H1 (cell line): ENCODE results near the gene UFD1. TPM values are rescaled to one million over a fixed set of nuclear protein-coding genes. Genes with fewer than 3 reads are reported as not detected.

Experiments
- CTCF ChIA-PET: fragments of 300-600 bp; sonication (Branson Sonifier 250); formaldehyde crosslinking; loops from one replicate; lab custom pipeline; 2021; ENCODE audit not compliant: partially characterized antibody; lab: Charles Lee
- POLR2A ChIA-PET: fragments of 300-600 bp; sonication (Branson Sonifier 250); formaldehyde crosslinking; loops from one replicate; lab custom pipeline; 2021; ENCODE audit warnings: inconsistent platforms; ENCODE audit not compliant: partially characterized antibody; lab: Charles Lee
- DNase-seq, 2 experiments: peaks; one replicate each; pipeline versions ENCODE4 v3.0.0 to v3.0.0-alpha.2; 2010 to 2022; ENCODE audit warnings: low spot score in 2 of 2, low read depth in 1 of 2, mixed read lengths in 1 of 2
- FAIRE-seq: peaks from 2 replicates; lab custom pipeline; 2011; peaks lifted over from hg19 to GRCh38; lab: Jason Lieb, UNC
- H2AFZ ChIP-seq: 2 replicates; pipeline ENCODE4 v1.8.1; 2012; ENCODE audit warnings: low read length, inconsistent platforms
- H2AK5ac ChIP-seq: 2 replicates; pipeline ENCODE4 v1.6.1; 2013; ENCODE audit warnings: low read depth, low read length
- H2BK120ac ChIP-seq: replicated peaks from 2 replicates; pipeline ENCODE3; 2013; ENCODE audit warnings: low read depth, low read length, inconsistent platforms
- H2BK12ac ChIP-seq: 2 replicates; pipeline ENCODE4 v1.6.1; 2013; ENCODE audit warnings: low read depth, low read length
- H2BK15ac ChIP-seq: 2 replicates; pipeline ENCODE4 v1.6.1; 2013; ENCODE audit warnings: low read length
- H2BK20ac ChIP-seq: 2 replicates; pipeline ENCODE4 v1.6.1; 2013; ENCODE audit warnings: low read length
- H2BK5ac ChIP-seq: 2 replicates; pipeline ENCODE4 v1.6.1; 2013; ENCODE audit warnings: low read depth, low read length
- H3K14ac ChIP-seq: 2 replicates; pipeline ENCODE4 v1.6.1; 2013; ENCODE audit warnings: inconsistent platforms; ENCODE audit not compliant: insufficient read length
- H3K18ac ChIP-seq: 2 replicates; pipeline ENCODE4 v1.6.1; 2013; ENCODE audit warnings: low read length; ENCODE audit errors: extremely low read depth
- H3K23ac ChIP-seq: 2 replicates; pipeline ENCODE4 v1.6.1; 2013; ENCODE audit warnings: inconsistent platforms; ENCODE audit not compliant: insufficient read length
- H3K23me2 ChIP-seq: 2 replicates; pipeline ENCODE4 v1.6.1; 2013; ENCODE audit warnings: low read depth, low read length
- H3K27ac ChIP-seq: 2 replicates; pipeline ENCODE4 v1.6.1; 2011; ENCODE audit warnings: low read depth, low read length, inconsistent platforms
- H3K27me3 ChIP-seq, 4 experiments: replicated peaks in 1 of 4; 1 replicate in 1 of 4; 2 replicates in 3 of 4; pipeline versions ENCODE4 v1.6.1 to v1.8.1; 2011 to 2013; ENCODE audit warnings: low read length in 3 of 4, mild to moderate bottlenecking in 3 of 4, inconsistent platforms in 2 of 4, mixed read lengths in 2 of 4, moderate library complexity in 1 of 4; ENCODE audit not compliant: control insufficient read depth in 3 of 4, insufficient read depth in 3 of 4; ENCODE audit errors: extremely low read depth in 1 of 4
- H3K36me3 ChIP-seq, 4 experiments: 2 replicates each; pipeline versions ENCODE4 v1.6.1 to v1.8.1; 2011 to 2013; ENCODE audit warnings: mild to moderate bottlenecking in 4 of 4, low read length in 3 of 4, moderate library complexity in 2 of 4, control low read depth in 1 of 4, inconsistent platforms in 1 of 4; ENCODE audit not compliant: insufficient read depth in 4 of 4, control insufficient read depth in 2 of 4
- H3K4ac ChIP-seq: replicated peaks from 2 replicates; pipeline ENCODE3; 2013; ENCODE audit warnings: low read length, low read depth, mixed read lengths, inconsistent platforms; ENCODE audit not compliant: insufficient read length
- H3K4me1 ChIP-seq, 4 experiments: replicated peaks in 1 of 4; 1 replicate in 1 of 4; 2 replicates in 3 of 4; pipeline versions ENCODE4 v1.6.1 to v1.8.1; 2011 to 2013; ENCODE audit warnings: low read length in 3 of 4, inconsistent platforms in 2 of 4, mixed read lengths in 1 of 4; ENCODE audit not compliant: insufficient read depth in 4 of 4, control insufficient read depth in 3 of 4
- H3K4me2 ChIP-seq, 2 experiments: 2 replicates each; pipeline versions ENCODE4 v1.6.1 to v1.8.1; 2011 to 2013; ENCODE audit warnings: low read depth in 2 of 2, low read length in 2 of 2, control low read depth in 1 of 2, inconsistent platforms in 1 of 2, mild to moderate bottlenecking in 1 of 2; ENCODE audit not compliant: insufficient read depth in 1 of 2
- H3K4me3 ChIP-seq, 4 experiments: fragments of 200-600, 300-600 bp in 1 of 4; sonication (generic), shearing (Covaris generic), sonication (Bioruptor Twin) in 1 of 4; 2 replicates each; pipeline versions ENCODE4 v1.5.1 to v1.8.1; 2011 to 2016; ENCODE audit warnings: low read length in 4 of 4, low read depth in 3 of 4, control low read depth in 2 of 4, inconsistent platforms in 2 of 4, mild to moderate bottlenecking in 2 of 4, mixed read lengths in 1 of 4, moderate library complexity in 1 of 4; ENCODE audit not compliant: insufficient read depth in 2 of 4; ENCODE audit errors: extremely low read depth in 1 of 4
- H3K56ac ChIP-seq: replicated peaks from 2 replicates; pipeline ENCODE3; 2013; ENCODE audit warnings: low read depth, mild to moderate bottlenecking, mixed read lengths, low read length, inconsistent platforms; ENCODE audit not compliant: insufficient read length
- H3K79me1 ChIP-seq: 2 replicates; pipeline ENCODE4 v1.6.1; 2013; ENCODE audit warnings: low read depth, low read length, control low read depth
- H3K79me2 ChIP-seq, 2 experiments: 2 replicates each; pipeline versions ENCODE4 v1.6.1 to v1.8.1; 2012 to 2013; ENCODE audit warnings: low read length in 2 of 2, mild to moderate bottlenecking in 2 of 2, inconsistent platforms in 1 of 2; ENCODE audit not compliant: insufficient read depth in 2 of 2, control insufficient read depth in 1 of 2
- H3K9ac ChIP-seq, 4 experiments: replicated peaks in 1 of 4; 1 replicate in 1 of 4; 2 replicates in 3 of 4; pipeline versions ENCODE4 v1.6.1 to v1.8.1; 2011 to 2013; ENCODE audit warnings: low read depth in 3 of 4, low read length in 3 of 4, control low read depth in 2 of 4, mild to moderate bottlenecking in 2 of 4, moderate library complexity in 2 of 4, inconsistent platforms in 1 of 4; ENCODE audit errors: extremely low read depth in 1 of 4
- H3K9me3 ChIP-seq, 2 experiments: 2 replicates each; pipeline versions ENCODE4 v1.6.1 to v1.8.1; 2012 to 2013; ENCODE audit warnings: mild to moderate bottlenecking in 2 of 2, moderate library complexity in 2 of 2, control low read depth in 1 of 2, inconsistent platforms in 1 of 2, low read depth in 1 of 2, low read length in 1 of 2, mixed read lengths in 1 of 2; ENCODE audit not compliant: insufficient read depth in 2 of 2
- H4K20me1 ChIP-seq, 2 experiments: replicated peaks in 1 of 2; 2 replicates each; pipeline versions ENCODE3 to v1.8.1; 2011 to 2013; ENCODE audit warnings: inconsistent platforms in 2 of 2, low read length in 2 of 2, mild to moderate bottlenecking in 1 of 2; ENCODE audit not compliant: insufficient read depth in 2 of 2, control insufficient read depth in 1 of 2
- H4K5ac ChIP-seq: 2 replicates; pipeline ENCODE4 v1.6.1; 2013; ENCODE audit warnings: low read length, low read depth, mixed read lengths, inconsistent platforms; ENCODE audit not compliant: insufficient read length
- H4K8ac ChIP-seq: 2 replicates; pipeline ENCODE4 v1.8.0; 2013; ENCODE audit warnings: mild to moderate bottlenecking, moderate library complexity, low read length, inconsistent platforms; ENCODE audit not compliant: insufficient read depth; ENCODE audit errors: extremely low read depth
- H4K91ac ChIP-seq: replicated peaks from 2 replicates; pipeline ENCODE3; 2013; ENCODE audit warnings: low read length, mixed read lengths, inconsistent platforms; ENCODE audit not compliant: insufficient read length
- ASH2L ChIP-seq: fragments of 200-600, 300-600 bp; sonication (generic); IDR thresholded peaks from one replicate; pipeline ENCODE4 v1.7.1; 2017; ENCODE audit warnings: low read length
- CEBPB ChIP-seq: IDR thresholded peaks from 2 replicates; pipeline ENCODE4 v1.6.1; 2012; ENCODE audit warnings: low read depth, low read length
- CTBP2 ChIP-seq: IDR thresholded peaks from 2 replicates; pipeline ENCODE4 v1.7.0; 2011; ENCODE audit warnings: borderline replicate concordance, mild to moderate bottlenecking, moderate library complexity, mixed read lengths, low read length; ENCODE audit not compliant: insufficient read depth, insufficient read length
- EZH2 ChIP-seq: fragments of 200-600 bp; sonication (generic); IDR thresholded peaks from 2 replicates; pipeline ENCODE4 v1.7.1; 2012; ENCODE audit warnings: low read depth, mild to moderate bottlenecking, moderate library complexity, low read length, inconsistent platforms; ENCODE audit not compliant: severe bottlenecking
- NANOG ChIP-seq: IDR thresholded peaks from 2 replicates; pipeline ENCODE4 v1.6.1; 2011; ENCODE audit warnings: low read length, low read depth, mild to moderate bottlenecking, inconsistent platforms; ENCODE audit not compliant: insufficient read depth, poor library complexity, severe bottlenecking
- POLR2AphosphoS5 ChIP-seq: IDR thresholded peaks from 2 replicates; pipeline ENCODE4 v1.6.1; 2011; ENCODE audit warnings: low read depth, low read length
- RBBP5 ChIP-seq: IDR thresholded peaks from 2 replicates; pipeline ENCODE4 v1.7.1; 2012; ENCODE audit warnings: low read depth, mild to moderate bottlenecking, inconsistent platforms, low read length, moderate library complexity, borderline replicate concordance
- RNF2 ChIP-seq: fragments of 200-900, 300-1000 bp; sonication (generic); IDR thresholded peaks from 2 replicates; pipeline ENCODE4 v1.7.1; 2016; ENCODE audit warnings: borderline replicate concordance, low read depth, mild to moderate bottlenecking, antibody characterized with exemption, low read length; ENCODE audit not compliant: poor library complexity, severe bottlenecking; ENCODE audit errors: missing control alignments
- SAP30 ChIP-seq: fragments of 300-600 bp; sonication (generic); IDR thresholded peaks from 2 replicates; pipeline ENCODE4 v1.7.1; 2012; ENCODE audit warnings: low read length, moderate library complexity, mild to moderate bottlenecking, inconsistent platforms; ENCODE audit not compliant: insufficient read depth, insufficient replicate concordance
- SIN3A ChIP-seq, 2 experiments: IDR thresholded peaks in 1 of 2; conservative IDR thresholded peaks in 1 of 2; 2 replicates each; pipeline ENCODE4 v1.6.1; 2011 to 2012; ENCODE audit warnings: low read length in 2 of 2, improper control_type of control experiment in 1 of 2, low read depth in 1 of 2, mild to moderate bottlenecking in 1 of 2
- whole genome bisulfite sequencing, 2 experiments: shearing (Covaris generic) in 1 of 2; methylation state at CpG; one replicate each; pipeline versions ENCODE4 v1.1.6 to v1.1.7; 2013 to 2015; ENCODE audit warnings: low lambda C conversion rate in 2 of 2, mixed read lengths in 2 of 2, inconsistent platforms in 1 of 2, low coverage in 1 of 2, missing lambda C conversion rate in 1 of 2; ENCODE audit not compliant: insufficient replicate concordance in 2 of 2, insufficient coverage in 1 of 2, insufficient read length in 1 of 2; ENCODE audit errors: extremely low coverage in 1 of 2, missing lambda C conversion rate in 1 of 2; 5-methylcytosine and 5-hydroxymethylcytosine counted together
- polyA plus RNA-seq, 7 experiments: library from polyadenylated mRNA; depleted of rRNA in 3 of 7; stranded (reverse) in 5 of 7; unstranded in 2 of 7; fragments of >200 nt in 5 of 7; fragments of 200-250 nt in 2 of 7; gene quantifications; 1 replicate in 5 of 7; 2 replicates in 1 of 7; 4 replicates in 1 of 7; pipeline versions ENCODE4 v1.2.1 to v1.2.3, GENCODE V29; 2011 to 2013; ENCODE audit warnings: missing spikeins in 2 of 7, mixed read lengths in 2 of 7
- total RNA-seq: library from RNA; stranded (reverse); fragmentation: NEBNext Ultra II Directional; extraction: Animal tissue kit (Norgen Biotek cat#: 25700); gene quantifications from 2 replicates; pipeline ENCODE4 v1.2.1, GENCODE V29; 2021

UFD1 gene
- total and polyA plus RNA-seq, 2 of the 8 experiments (the other 6 are each of a cell fraction or from before 2014, with no cell fraction given) = 74.6 to 116 TPM

DNA sequence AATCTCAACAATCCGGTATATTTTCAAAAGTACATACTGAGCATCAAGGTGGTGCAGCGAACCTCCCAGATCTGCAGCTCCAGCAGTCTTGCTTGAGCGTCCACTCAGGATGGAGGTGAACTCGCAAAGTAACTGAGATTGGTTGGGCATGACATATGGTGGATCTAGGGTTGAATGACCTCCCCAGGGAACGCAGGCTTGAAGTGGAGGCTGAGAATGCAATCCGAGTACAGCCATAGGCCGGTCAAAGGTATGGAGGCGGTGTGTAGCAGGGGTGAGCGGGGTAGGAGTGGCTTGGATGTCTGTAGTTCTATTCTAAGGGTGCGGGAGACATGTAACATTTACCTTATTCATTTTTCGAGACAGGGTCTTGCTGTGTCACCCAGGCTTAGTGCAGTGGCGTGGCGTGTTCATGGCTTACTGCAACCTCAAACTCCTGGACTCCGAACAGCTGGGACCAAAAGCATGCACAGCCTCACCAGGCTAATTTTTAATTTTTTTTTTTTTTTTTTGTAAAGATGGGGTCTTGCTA, 30.9 kb downstream of the UFD1 start:
- Histone ChIP-seq H3K4me1 (peaks cover 0 to 8% (median 3%) of the 10 kb centered on the region in 4 experiments; a peak in 2 of 7 replicates), H2BK15ac (peak overlapping the region; percentile 32), H2AFZ (peak overlapping the region; percentile 98), H3K23me2 (peaks cover 7% of the 10 kb centered on the region; the same call in 1 of the 2 replicates), H2BK12ac (peak overlapping the region; percentile 82; the same call in 1 of the 2 replicates), H3K79me2 (peaks cover 3 to 32% of the 10 kb centered on the region in 2 experiments; a peak in 3 of 4 replicates), H3K4ac (peak overlapping the region; percentile 96), H3K14ac (peak overlapping the region; percentile 99), H3K4me3 (peak overlapping the region; percentile 76 to 96 (median 92)), H3K9ac (peak overlapping the region; percentile 30 to 97 (median 79)), H4K8ac (peak overlapping the region; percentile 91; the same call in 1 of the 2 replicates), H3K18ac (peak overlapping the region; percentile 76; the same call in 1 of the 2 replicates), H3K36me3 (peaks cover 6 to 20% (median 14%) of the 10 kb centered on the region in 4 experiments; a peak in 7 of 8 replicates), H4K20me1 (peaks cover 18 to 32% of the 10 kb centered on the region in 2 experiments), H3K79me1 (peaks cover 7% of the 10 kb centered on the region; the same call in 1 of the 2 replicates), H3K23ac (no peak overlapping the region), H3K4me2 (peak overlapping the region; percentile 85 to 99), H3K9me3 (no peaks in the 10 kb centered on the region), H2AK5ac (peak overlapping the region; percentile 20; the same call in 1 of the 2 replicates), H2BK5ac (peak overlapping the region; percentile 46), H3K27me3 (no peaks in the 10 kb centered on the region; a peak in 2 of 7 replicates), H2BK20ac (no peak overlapping the region), H4K5ac (peak overlapping the region; percentile 27), H2BK120ac (peak overlapping the region; percentile 76), H3K56ac (peak overlapping the region; percentile 60), H4K91ac (peak overlapping the region; percentile 63), H3K27ac (peak overlapping the region; percentile 75)
- ChIA-PET CTCF (interaction anchor here (0.6 to 1.8 kb wide), 2 partner anchors 36 to 182 kb away, joined by 3 to 4 read pairs; no protein-coding TSS in a partner anchor), POLR2A (interaction anchor here (1.0 to 6.7 kb wide), 11 partner anchors 8 to 326 kb away, joined by 3 to 127 read pairs (median 5); partner anchors contain the start of genes CDC45, DGCR2, HIRA and MRPL40)
- DNase-seq (no peak), FAIRE-seq (no peak)
- TF ChIP-seq NANOG = no peak
- TF ChIP-seq RNF2 = no peak
- TF ChIP-seq RBBP5 = no peak
- no peak for TF ChIP-seq CEBPB
- TF ChIP-seq ASH2L = peak; percentile 24
- TF ChIP-seq CTBP2 = no peak
- 0 out of 2 replicates have a peak, but pooled peaks have one; percentile 64 for TF ChIP-seq POLR2AphosphoS5
- no peak for TF ChIP-seq SAP30
- no peak; a peak in 1 of 4 replicates for TF ChIP-seq SIN3A (conservative IDR thresholded peaks at IDR 0.05 in 1 of 2, IDR thresholded peaks at IDR 0.05 in 1 of 2; ENCODE audit: low read depth in 1 of 2, low read length in 2 of 2)
- TF ChIP-seq EZH2 = no peak
- 29% methylated on average over 14 of the region's 14 CpGs; no CpG with 5 or more reads in 1 of the 2 experiments for WGBS, 2 experiments
